SK-N-SH (cell line): ENCODE data around the gene STX17. TPM values are rescaled to one million over a fixed set of nuclear protein-coding genes. Genes with fewer than 3 reads are reported as not detected.

Source experiments
- CTCF ChIA-PET: fragments of 300-600, 350-600 bp; formaldehyde crosslinking; extraction: SDS; loops from one replicate; lab custom pipeline; 2021; lab: Yijun Ruan, JAX
- POLR2A ChIA-PET: fragments of 350-600 bp; sonication (Branson Sonifier 250); formaldehyde crosslinking; extraction: SDS; loops from one replicate; lab custom pipeline; 2020; ENCODE audit warnings: antibody characterized with exemption, inconsistent platforms; lab: Yijun Ruan, JAX
- DNase-seq: peaks from one replicate; pipeline ENCODE4 v3.0.0; 2012
- H2AFZ ChIP-seq: fragments of 200-600 bp; sonication (generic); 2 replicates; pipeline ENCODE4 v1.8.1; 2016; ENCODE audit warnings: antibody characterized with exemption, mild to moderate bottlenecking, low read depth
- H3F3A ChIP-seq: fragments of 200-600 bp; sonication (generic); replicated peaks from 2 replicates; pipeline ENCODE3; 2016; ENCODE audit warnings: antibody characterized with exemption, mild to moderate bottlenecking; ENCODE audit not compliant: insufficient read depth
- H3K27ac ChIP-seq, 2 experiments: fragments of 200-500 bp in 1 of 2; fragments of 200-600 bp in 1 of 2; sonication (Bioruptor generic) in 1 of 2; sonication (generic), shearing (Covaris generic) in 1 of 2; 2 replicates each; pipeline versions ENCODE4 v1.5.1 to v1.6.1; 2014 to 2016; ENCODE audit warnings: low read depth in 2 of 2, inconsistent platforms in 1 of 2, low read length in 1 of 2, mild to moderate bottlenecking in 1 of 2, mixed read lengths in 1 of 2
- H3K27me3 ChIP-seq: fragments of 200-600 bp; sonication (generic), shearing (Covaris generic); 2 replicates; pipeline ENCODE4 v1.6.1; 2016; ENCODE audit warnings: mixed run types; ENCODE audit not compliant: insufficient read depth
- H3K36me3 ChIP-seq, 2 experiments: fragments of 200-500 bp in 1 of 2; fragments of 200-600 bp in 1 of 2; sonication (Bioruptor generic) in 1 of 2; sonication (generic) in 1 of 2; replicated peaks in 1 of 2; 2 replicates each; pipeline versions ENCODE3 to v1.5.1; 2014 to 2016; ENCODE audit warnings: low read length in 1 of 2, mild to moderate bottlenecking in 1 of 2; ENCODE audit not compliant: insufficient read depth in 2 of 2, control insufficient read depth in 1 of 2
- H3K4me1 ChIP-seq, 2 experiments: fragments of 200-500 bp in 1 of 2; fragments of 200-600 bp in 1 of 2; sonication (Bioruptor generic) in 1 of 2; sonication (generic), shearing (Covaris generic) in 1 of 2; 2 replicates each; pipeline versions ENCODE4 v1.5.1 to v1.6.1; 2014 to 2016; ENCODE audit warnings: low read depth in 1 of 2, low read length in 1 of 2, mixed run types in 1 of 2; ENCODE audit not compliant: insufficient read depth in 2 of 2, control insufficient read depth in 1 of 2
- H3K4me2 ChIP-seq: fragments of 200-600 bp; sonication (generic), shearing (Covaris generic); 2 replicates; pipeline ENCODE4 v1.6.1; 2017; ENCODE audit warnings: mixed run types
- H3K4me3 ChIP-seq, 2 experiments: fragments of 200-500 bp in 1 of 2; fragments of 200-600 bp in 1 of 2; sonication (Bioruptor generic) in 1 of 2; sonication (generic), shearing (Covaris generic) in 1 of 2; 2 replicates each; pipeline versions ENCODE4 v1.5.1 to v1.8.1; 2014 to 2016; ENCODE audit warnings: low read depth in 2 of 2, inconsistent platforms in 1 of 2, low read length in 1 of 2, mild to moderate bottlenecking in 1 of 2, mixed read lengths in 1 of 2, moderate library complexity in 1 of 2
- H3K79me2 ChIP-seq: fragments of 200-600 bp; sonication (generic); 2 replicates; pipeline ENCODE4 v1.8.1; 2017; ENCODE audit warnings: mild to moderate bottlenecking; ENCODE audit not compliant: insufficient read depth
- H3K9ac ChIP-seq: fragments of 200-600 bp; sonication (generic); 2 replicates; pipeline ENCODE4 v1.6.1; 2017; ENCODE audit warnings: mixed run types
- H3K9me2 ChIP-seq: fragments of 200-600 bp; sonication (generic); 2 replicates; pipeline ENCODE4 v1.6.1; 2017; ENCODE audit warnings: mixed run types
- H3K9me3 ChIP-seq: fragments of 200-600 bp; sonication (generic); 2 replicates; pipeline ENCODE4 v1.6.1; 2017; ENCODE audit warnings: mixed run types, mild to moderate bottlenecking, moderate library complexity
- H4K20me1 ChIP-seq: fragments of 200-600 bp; sonication (generic); 2 replicates; pipeline ENCODE4 v1.6.1; 2017; ENCODE audit warnings: mild to moderate bottlenecking, mixed run types; ENCODE audit not compliant: insufficient read depth
- ELF1 ChIP-seq: IDR thresholded peaks from 2 replicates; pipeline ENCODE4 v1.4.0; 2012
- EP300 ChIP-seq, 2 experiments: IDR thresholded peaks; 2 replicates each; pipeline versions ENCODE4 v1.4.0 to v1.6.1; 2012; ENCODE audit warnings: borderline replicate concordance in 1 of 2, low read depth in 1 of 2, low read length in 1 of 2
- FOSL2 ChIP-seq: IDR thresholded peaks from 2 replicates; pipeline ENCODE4 v1.4.0; 2012; ENCODE audit warnings: low read depth, mild to moderate bottlenecking, moderate library complexity, borderline replicate concordance
- FOXJ3 ChIP-seq: sonication (generic); formaldehyde crosslinking; IDR thresholded peaks from 2 replicates; pipeline ENCODE4 v1.5.1; 2020; ENCODE audit warnings: mild to moderate bottlenecking, missing genetic modification reagents
- MAX ChIP-seq: IDR thresholded peaks from 2 replicates; pipeline ENCODE4 v1.4.0; 2012; ENCODE audit warnings: low read depth
- MEF2A ChIP-seq: IDR thresholded peaks from 2 replicates; pipeline ENCODE4 v1.4.0; 2012; ENCODE audit warnings: low read depth, borderline replicate concordance
- PBX3 ChIP-seq: IDR thresholded peaks from 2 replicates; pipeline ENCODE4; 2012
- POLR2AphosphoS5 ChIP-seq: IDR thresholded peaks from 2 replicates; pipeline ENCODE4 v1.6.1; 2012; ENCODE audit warnings: low read depth, low read length
- RCOR1 ChIP-seq: fragments of 150-350 bp; IDR thresholded peaks from 2 replicates; pipeline ENCODE4 v1.6.1; 2017; ENCODE audit warnings: antibody characterized with exemption, low read length
- REST ChIP-seq: IDR thresholded peaks from 2 replicates; pipeline ENCODE4 v1.6.1; 2012; ENCODE audit warnings: mild to moderate bottlenecking, low read depth, low read length, moderate library complexity
- RXRA ChIP-seq: IDR thresholded peaks from 2 replicates; pipeline ENCODE4 v1.4.0; 2012; ENCODE audit warnings: low read depth, mild to moderate bottlenecking, borderline replicate concordance
- SIN3A ChIP-seq: IDR thresholded peaks from 2 replicates; pipeline ENCODE4 v1.6.1; 2012; ENCODE audit warnings: low read depth, mild to moderate bottlenecking, low read length, moderate library complexity, borderline replicate concordance
- TCF12 ChIP-seq: IDR thresholded peaks from 2 replicates; pipeline ENCODE4 v1.4.0; 2012
- USF2 ChIP-seq: fragments of 150-350 bp; IDR thresholded peaks from 2 replicates; pipeline ENCODE4 v1.6.1; 2017; ENCODE audit warnings: antibody characterized with exemption, low read length, low read depth, borderline replicate concordance
- YY1 ChIP-seq: IDR thresholded peaks from 2 replicates; pipeline ENCODE4 v1.4.0; 2012; ENCODE audit warnings: low read depth, mild to moderate bottlenecking
- ZBTB33 ChIP-seq: IDR thresholded peaks from 2 replicates; pipeline ENCODE4 v1.4.0; 2012; ENCODE audit warnings: low read depth, borderline replicate concordance
- WGBS: methylation state at CpG from one replicate; pipeline ENCODE4 v1.1.6; 2017; ENCODE audit warnings: low lambda C conversion rate; 5-methylcytosine and 5-hydroxymethylcytosine counted together
- polyA plus RNA-seq, 3 experiments: library from polyadenylated mRNA; depleted of rRNA; stranded (reverse); fragments of >200 nt; gene quantifications; 2 replicates each; pipeline ENCODE4 v1.2.3, GENCODE V29; 2012

The STX17 gene
- polyA plus RNA-seq, 1 of the 3 experiments (the other 2 are of a cell fraction), result 6.1 TPM

GRCh38 chr9:99859243-99859980, 47.0 kb upstream of the STX17 start:
- H3K4me2 ChIP-seq, result no peak overlapping the region

GRCh38 chr9:99860266-99860665, 46.2 kb upstream of the STX17 start:
- Histone ChIP-seq H3K27ac (peak overlapping the region in 1 of 2 experiments; percentile 59; a peak in 1 of 4 replicates), H4K20me1 (no peaks in the 10 kb centered on the region), H3K4me1 (peaks cover 0 to 13% of the 10 kb centered on the region in 2 experiments; a peak in 1 of 4 replicates), H2AFZ (no peak overlapping the region), H3K4me2 (no peak overlapping the region), H3K27me3 (no peaks in the 10 kb centered on the region), H3K36me3 (no peaks in the 10 kb centered on the region), H3K9ac (no peak overlapping the region), H3K9me3 (no peaks in the 10 kb centered on the region), H3K79me2 (no peaks in the 10 kb centered on the region), H3F3A (no peaks in the 10 kb centered on the region), H3K9me2 (no peaks in the 10 kb centered on the region), H3K4me3 (no peak overlapping the region)
- DNase-seq, result no peak
- CTCF ChIA-PET, result interaction anchor here (0.6 to 1.8 kb wide), 2 partner anchors 136 to 676 kb away, joined by 3 to 4 read pairs; no protein-coding TSS in a partner anchor
- 79% methylated on average over 1 of the region's 1 CpG for WGBS
- POLR2A ChIA-PET, result interaction anchor here (0.5 kb wide), 1 partner anchor 229 kb away, joined by 3 read pairs; no protein-coding TSS in a partner anchor
- TF ChIP-seq REST (no peak), RXRA (no peak), YY1 (no peak), MAX (no peak), POLR2AphosphoS5 (no peak), EP300 (IDR thresholded peaks at IDR 0.05; ENCODE audit: borderline replicate concordance in 1 of 2, low read depth in 1 of 2, low read length in 1 of 2) (no peak), PBX3 (no peak)

More at GRCh38 chr9:99859243-99859980, 47.0 kb upstream of the STX17 start:
- Histone ChIP-seq H3K27me3 (no peaks in the 10 kb centered on the region), H3K9me2 (no peaks in the 10 kb centered on the region), H3K36me3 (no peaks in the 10 kb centered on the region), H2AFZ (peak overlapping the region; percentile 32), H3K9me3 (no peaks in the 10 kb centered on the region), H3F3A (no peaks in the 10 kb centered on the region), H3K27ac (peak overlapping the region in 1 of 2 experiments; percentile 59; a peak in 2 of 4 replicates), H3K79me2 (no peaks in the 10 kb centered on the region), H3K9ac (no peak overlapping the region), H3K4me1 (peaks cover 0 to 13% of the 10 kb centered on the region in 2 experiments; a peak in 1 of 4 replicates), H3K4me3 (no peak overlapping the region), H4K20me1 (no peaks in the 10 kb centered on the region)
- CTCF ChIA-PET, result interaction anchor here (0.5 to 1.9 kb wide), 3 partner anchors 78 to 675 kb away, joined by 3 to 6 read pairs (median 3); no protein-coding TSS in a partner anchor
- DNase-seq, result no peak
- no peak for TF ChIP-seq FOSL2
- no peak for TF ChIP-seq FOXJ3 (CRISPR knock-in tag)
- no peak for TF ChIP-seq ELF1
- no peak for TF ChIP-seq RXRA
- no peak for TF ChIP-seq ZBTB33
- no peak for TF ChIP-seq MEF2A
- TF ChIP-seq POLR2AphosphoS5, result no peak
- no peak for TF ChIP-seq RCOR1
- TF ChIP-seq EP300 (IDR thresholded peaks at IDR 0.05; ENCODE audit: borderline replicate concordance in 1 of 2, low read depth in 1 of 2, low read length in 1 of 2), result no peak
- no peak for TF ChIP-seq SIN3A
- TF ChIP-seq TCF12, result no peak
- TF ChIP-seq YY1, result no peak
- TF ChIP-seq USF2, result no peak
- POLR2A ChIA-PET, result no interaction called here
- 79% methylated on average over 5 of the region's 5 CpGs for WGBS
